ENCODE results near the gene CGA.
A peak's percentile ranks its signal among the peaks of the same experiment; 100 is the strongest.
"Not testable (repeated sequence)": the region's sequence is repeated elsewhere in the genome, so short reads cannot be mapped to it uniquely, and the experiment has no call there.

Gene CGA

GRCh38 chr6:87095087-87095509, at the start of gene CGA:
TSS of gene CGA (minus strand) at chr6:87095106. CDS start at chr6:87088200, 6,906 bp downstream.
- Histone ChIP-seq H3K9me3 (ENCODE audit: control insufficient read depth, low read length) (no peaks in the 10 kb centered on the region), H3K9ac (no peak within 1 kb of the TSS)
- TF ChIP-seq, protein P1, sequence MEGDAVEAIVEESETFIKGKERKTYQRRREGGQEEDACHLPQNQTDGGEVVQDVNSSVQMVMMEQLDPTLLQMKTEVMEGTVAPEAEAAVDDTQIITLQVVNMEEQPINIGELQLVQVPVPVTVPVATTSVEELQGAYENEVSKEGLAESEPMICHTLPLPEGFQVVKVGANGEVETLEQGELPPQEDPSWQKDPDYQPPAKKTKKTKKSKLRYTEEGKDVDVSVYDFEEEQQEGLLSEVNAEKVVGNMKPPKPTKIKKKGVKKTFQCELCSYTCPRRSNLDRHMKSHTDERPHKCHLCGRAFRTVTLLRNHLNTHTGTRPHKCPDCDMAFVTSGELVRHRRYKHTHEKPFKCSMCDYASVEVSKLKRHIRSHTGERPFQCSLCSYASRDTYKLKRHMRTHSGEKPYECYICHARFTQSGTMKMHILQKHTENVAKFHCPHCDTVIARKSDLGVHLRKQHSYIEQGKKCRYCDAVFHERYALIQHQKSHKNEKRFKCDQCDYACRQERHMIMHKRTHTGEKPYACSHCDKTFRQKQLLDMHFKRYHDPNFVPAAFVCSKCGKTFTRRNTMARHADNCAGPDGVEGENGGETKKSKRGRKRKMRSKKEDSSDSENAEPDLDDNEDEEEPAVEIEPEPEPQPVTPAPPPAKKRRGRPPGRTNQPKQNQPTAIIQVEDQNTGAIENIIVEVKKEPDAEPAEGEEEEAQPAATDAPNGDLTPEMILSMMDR (IDR thresholded peaks at IDR 0.05) = no peak

GRCh38 chr6:87139927-87140326, 45.0 kb upstream of the CGA start:
- not testable (repeated sequence) for H3K36me3 ChIP-seq (ENCODE audit: control insufficient read depth, insufficient read depth, low read length); H3K9me3 ChIP-seq (ENCODE audit: control insufficient read depth, low read length); H2AFZ ChIP-seq; H3K79me2 ChIP-seq; H3K4me2 ChIP-seq (ENCODE audit: low read length); H3K9ac ChIP-seq; H3K4me3 ChIP-seq (ENCODE audit: low read depth, low read length); H3K27ac ChIP-seq; H3K27me3 ChIP-seq (ENCODE audit: control insufficient read depth, insufficient read depth, low read length); H3K4me1 ChIP-seq

More at GRCh38 chr6:87095087-87095509, at the start of gene CGA:
- Histone ChIP-seq H3K4me2 (ENCODE audit: low read length) (no peak within 1 kb of the TSS), H3K4me1 (no peaks in the 10 kb centered on the region), H3K27me3 (ENCODE audit: control insufficient read depth, insufficient read depth, low read length) (no peaks in the 10 kb centered on the region), H2AFZ (no peak within 1 kb of the TSS), H3K36me3 (ENCODE audit: control insufficient read depth, insufficient read depth, low read length) (no peaks in the 10 kb centered on the region), H3K27ac (no peak within 1 kb of the TSS), H3K79me2 (no peaks in the 10 kb centered on the region), H3K4me3 (ENCODE audit: low read depth, low read length) (no peak within 1 kb of the TSS)

DNA sequence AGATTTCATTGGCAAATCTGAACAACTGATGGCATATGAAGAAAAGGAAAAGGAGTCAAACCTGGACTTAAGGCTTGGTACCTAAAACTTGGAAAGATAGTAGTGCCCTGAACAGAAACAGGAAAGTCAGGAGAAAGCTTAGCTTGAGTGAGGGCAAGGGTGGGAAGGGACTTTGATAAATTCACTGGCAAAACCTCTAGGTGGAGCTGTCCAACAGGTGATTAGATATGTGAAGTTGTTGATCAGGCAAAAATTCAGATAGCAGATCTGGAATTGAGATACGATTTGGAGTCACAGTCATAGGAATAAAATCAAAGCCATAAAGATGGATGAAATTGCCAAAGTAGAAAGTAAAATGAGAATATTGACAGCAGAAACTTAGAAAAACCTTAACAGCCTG, 44.3 kb upstream of the CGA start:
- no peaks in the 10 kb centered on the region for H3K79me2 ChIP-seq
- H3K27ac ChIP-seq = no peak overlapping the region
- no peak overlapping the region for H3K4me2 ChIP-seq (ENCODE audit: low read length)
- TF ChIP-seq, protein P1 (IDR thresholded peaks at IDR 0.05) = peak; percentile 87
- H3K27me3 ChIP-seq (ENCODE audit: control insufficient read depth, insufficient read depth, low read length) = no peaks in the 10 kb centered on the region
- H3K4me1 ChIP-seq = no peaks in the 10 kb centered on the region
- no peak overlapping the region for H3K4me3 ChIP-seq (ENCODE audit: low read depth, low read length)
- H3K9ac ChIP-seq = no peak overlapping the region
- H2AFZ ChIP-seq = no peak overlapping the region
- no peaks in the 10 kb centered on the region for H3K36me3 ChIP-seq (ENCODE audit: control insufficient read depth, insufficient read depth, low read length)
- no peaks in the 10 kb centered on the region for H3K9me3 ChIP-seq (ENCODE audit: control insufficient read depth, low read length)

DNA sequence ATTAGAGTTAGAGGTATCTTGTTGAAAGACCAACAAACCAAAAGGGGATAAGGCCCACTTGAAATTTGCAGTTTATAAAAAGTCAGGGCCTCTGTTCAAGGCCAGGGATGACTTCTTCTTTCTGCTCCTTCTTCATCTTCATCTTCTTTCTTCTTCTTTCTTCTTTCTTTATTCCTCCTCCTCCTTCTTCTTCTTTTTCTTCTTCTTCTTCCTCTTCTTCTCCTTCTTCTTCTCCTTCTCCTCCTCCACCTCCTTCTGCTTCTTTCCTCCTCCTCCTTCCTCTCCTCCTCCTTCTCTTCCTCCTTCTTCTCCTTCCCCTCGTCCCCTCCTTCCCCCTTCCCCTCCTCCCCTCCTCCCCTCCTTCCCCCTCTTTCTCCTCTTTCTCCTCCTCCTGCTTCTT, 42.1 kb upstream of the CGA start:
- Histone ChIP-seq H3K4me1 (no peaks in the 10 kb centered on the region), H3K27ac (no peak overlapping the region), H3K79me2 (no peaks in the 10 kb centered on the region), H3K36me3 (ENCODE audit: control insufficient read depth, insufficient read depth, low read length) (no peaks in the 10 kb centered on the region), H3K4me2 (ENCODE audit: low read length) (no peak overlapping the region), H3K9ac (no peak overlapping the region), H3K9me3 (ENCODE audit: control insufficient read depth, low read length) (no peaks in the 10 kb centered on the region), H2AFZ (no peak overlapping the region), H3K4me3 (ENCODE audit: low read depth, low read length) (no peak overlapping the region), H3K27me3 (ENCODE audit: control insufficient read depth, insufficient read depth, low read length) (no peaks in the 10 kb centered on the region)
- TF ChIP-seq, protein P1 (IDR thresholded peaks at IDR 0.05) = no peak

DNA sequence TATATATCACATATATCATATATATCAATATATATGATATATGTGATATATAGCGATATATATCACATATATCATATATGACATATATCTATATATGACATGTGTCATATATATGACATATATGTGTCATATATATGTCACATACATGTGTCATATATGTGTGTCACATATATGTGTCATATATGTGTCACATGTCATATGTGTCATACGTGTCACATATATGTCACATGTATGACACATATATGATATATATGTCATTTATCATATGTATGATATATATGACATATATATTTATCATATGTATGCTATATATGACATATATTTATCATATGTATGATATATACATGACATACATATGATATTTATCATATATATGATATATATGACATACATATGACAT, 32.8 kb upstream of the CGA start:
- Histone ChIP-seq H3K4me2 (ENCODE audit: low read length) (no peak overlapping the region), H3K36me3 (ENCODE audit: control insufficient read depth, insufficient read depth, low read length) (no peaks in the 10 kb centered on the region), H3K27ac (no peak overlapping the region), H3K4me1 (no peaks in the 10 kb centered on the region), H3K9me3 (ENCODE audit: control insufficient read depth, low read length) (no peaks in the 10 kb centered on the region), H2AFZ (no peak overlapping the region), H3K79me2 (no peaks in the 10 kb centered on the region), H3K9ac (no peak overlapping the region), H3K27me3 (ENCODE audit: control insufficient read depth, insufficient read depth, low read length) (no peaks in the 10 kb centered on the region), H3K4me3 (ENCODE audit: low read depth, low read length) (no peak overlapping the region)
- TF ChIP-seq, protein P1 (IDR thresholded peaks at IDR 0.05) = no peak
